Measurements from ENCODE around the gene VGLL4.

The VGLL4 gene

DNA sequence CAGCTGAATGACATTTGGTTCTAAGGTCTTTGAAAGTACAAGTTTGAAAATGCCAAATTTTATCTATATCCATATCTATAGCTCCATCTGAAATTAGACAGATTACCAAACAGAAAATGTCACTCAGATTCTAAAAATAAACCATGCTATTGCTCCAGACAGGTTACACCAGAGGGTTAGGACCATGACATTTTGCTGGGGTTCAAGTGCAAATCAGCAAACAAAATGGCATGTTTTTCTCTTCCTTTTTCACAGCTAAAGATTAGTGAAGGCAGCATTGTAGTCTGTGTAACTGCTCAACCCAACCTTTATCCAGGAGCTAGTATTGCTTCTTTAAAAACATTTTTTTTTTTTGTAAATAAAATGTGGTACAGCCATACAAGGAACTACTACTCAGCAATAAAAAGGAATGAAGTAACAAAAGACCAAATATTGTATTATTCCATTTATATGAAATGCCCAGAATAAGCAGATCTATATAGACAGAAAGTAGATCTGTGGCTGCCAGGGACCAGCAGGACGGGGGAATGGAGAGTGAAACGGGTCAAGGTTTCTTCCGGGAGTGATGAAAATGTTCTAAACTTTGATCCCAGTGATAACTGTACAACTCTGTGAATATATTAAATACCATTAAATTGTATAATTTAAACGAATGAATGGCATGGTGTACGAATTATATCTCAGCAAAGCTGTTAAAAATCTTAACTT lies 18.2 kb downstream of the VGLL4 start:
- DNase-seq (ENCODE audit: extremely low read depth, low read depth), result no peak
- no peak for TF ChIP-seq CTCF (IDR thresholded peaks at IDR 0.05; ENCODE audit: low read depth, low read length)

- TF ChIP-seq CTCF (IDR thresholded peaks at IDR 0.05; ENCODE audit: low read depth, low read length), result no peak
- DNase-seq (ENCODE audit: extremely low read depth, low read depth), result no peak
Measured at GRCh38 chr3:11624704-11625375, 18.9 kb downstream of the VGLL4 start.

- DNase-seq (ENCODE audit: extremely low read depth, low read depth), result no peak
- TF ChIP-seq CTCF (IDR thresholded peaks at IDR 0.05; ENCODE audit: low read depth, low read length), result no peak
Measured at GRCh38 chr3:11624161-11624560, 19.6 kb downstream of the VGLL4 start.

GRCh38 chr3:11622586-11623550 lies 20.8 kb downstream of the VGLL4 start:
- TF ChIP-seq CTCF (IDR thresholded peaks at IDR 0.05; ENCODE audit: low read depth, low read length), result no peak
- no peak for DNase-seq (ENCODE audit: extremely low read depth, low read depth)

DNA sequence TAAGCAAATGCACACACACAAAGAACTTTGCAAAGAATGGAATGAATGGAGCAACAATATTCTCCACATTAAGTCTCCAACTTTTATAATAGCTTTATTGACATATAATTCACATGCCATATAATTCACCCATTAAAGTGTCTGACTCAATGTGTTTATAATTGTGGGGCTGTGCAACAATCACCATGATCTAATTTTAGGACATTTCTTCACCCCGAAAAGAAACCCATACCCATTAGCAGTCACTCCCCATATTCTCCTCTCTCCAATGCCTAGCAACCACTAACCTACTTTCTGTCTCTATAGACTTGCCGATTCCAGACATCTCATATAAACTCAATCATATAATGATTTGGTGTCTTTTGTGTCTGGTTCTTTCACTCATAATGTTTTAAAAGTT lies 22.6 kb downstream of the VGLL4 start:
- DNase-seq (ENCODE audit: extremely low read depth, low read depth), result no peak
- TF ChIP-seq CTCF (IDR thresholded peaks at IDR 0.05; ENCODE audit: low read depth, low read length), result no peak

DNA sequence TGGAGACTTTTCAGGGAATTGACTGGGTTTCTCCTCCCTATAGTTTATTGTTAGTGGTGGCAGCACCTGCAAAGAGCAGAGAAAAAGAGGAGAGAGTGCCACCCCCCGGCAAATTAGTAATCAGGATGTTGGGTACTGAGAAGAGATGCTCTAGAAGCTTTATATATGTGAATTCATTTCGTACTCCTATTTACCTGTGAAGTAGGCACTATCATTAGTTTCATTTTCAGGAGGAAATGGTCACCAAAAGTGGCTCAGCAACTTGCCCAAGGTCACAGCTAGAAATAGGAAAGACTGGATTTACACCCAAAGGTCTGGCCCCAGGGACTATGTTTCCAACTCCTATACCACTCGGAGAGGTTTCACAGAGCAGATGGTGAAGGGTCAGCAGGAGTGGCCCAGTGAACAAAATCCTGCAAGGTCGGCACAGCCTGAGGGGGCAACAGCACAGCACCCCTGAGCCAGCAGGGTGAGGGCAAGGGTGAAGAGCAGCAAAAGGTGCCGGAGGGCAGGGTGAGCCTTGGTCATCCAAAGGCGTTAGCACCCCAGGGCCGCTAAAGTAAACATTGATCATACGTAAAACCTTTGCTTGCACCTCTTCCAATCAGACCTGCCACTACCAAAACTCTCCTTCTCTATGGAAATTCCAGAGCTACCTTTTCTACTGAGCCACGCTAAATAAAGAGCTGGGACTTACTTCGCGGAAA lies 23.6 kb downstream of the VGLL4 start:
- no peak for TF ChIP-seq CTCF (IDR thresholded peaks at IDR 0.05; ENCODE audit: low read depth, low read length)
- no peak for DNase-seq (ENCODE audit: extremely low read depth, low read depth)

Data from AG09319 (cell line).